Measurements from ENCODE around the gene SLC25A44. TPM values are rescaled to one million over a fixed set of nuclear protein-coding genes. Genes with fewer than 3 reads are reported as not detected.

Gene SLC25A44
- total RNA-seq, 1 experiment from 2014 or later = 30.9 TPM

DNA sequence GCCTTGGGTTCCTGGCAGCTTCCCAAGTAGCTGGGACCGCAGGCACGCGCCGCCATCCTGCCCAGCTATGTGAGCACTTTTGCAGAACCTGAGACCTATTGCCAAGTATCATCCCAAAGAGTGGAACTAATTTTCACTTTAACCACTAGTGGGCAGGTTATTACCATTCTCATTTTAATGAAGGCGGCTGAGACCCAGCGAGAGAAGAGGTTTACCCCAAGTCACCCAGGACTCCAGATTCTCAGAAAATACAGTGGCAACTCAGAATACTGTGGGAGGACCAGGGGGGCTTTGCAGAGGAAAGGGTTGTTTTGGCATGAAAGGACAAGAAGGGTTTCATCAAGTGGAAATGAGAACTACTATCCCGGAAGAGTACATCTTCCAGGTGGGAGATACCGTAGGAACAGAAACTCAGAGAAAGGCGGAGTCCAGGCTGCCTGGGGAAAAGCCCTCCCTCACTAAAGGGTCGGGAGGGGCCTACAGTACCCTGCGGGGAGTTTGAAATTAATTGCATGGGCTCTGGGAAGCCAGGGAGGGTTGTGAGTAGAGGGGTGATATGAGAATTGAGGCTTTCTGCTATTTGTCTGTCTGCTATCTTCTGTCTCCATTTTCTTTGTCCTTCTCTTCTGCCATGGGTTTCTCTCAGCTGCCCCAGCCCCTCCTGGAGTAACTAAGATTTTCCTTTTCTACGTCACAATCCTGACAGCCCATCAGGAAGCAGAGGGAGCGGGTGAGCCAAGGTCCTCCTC, 47.7 kb upstream of the SLC25A44 start:
- intact Hi-C loops (cut with micrococcal nuclease; ENCODE audit: unreplicated experiment) = loop anchor here (1.0 to 10.0 kb wide), 2 partner anchors 79 to 169 kb away; no protein-coding TSS in a partner anchor
- peaks cover 10% of the 10 kb centered on the region for H3K4me1 ChIP-seq (ENCODE audit: insufficient read depth, low read length, poor library complexity, severe bottlenecking)
- peak overlapping the region; percentile 26 for H3K4me3 ChIP-seq (ENCODE audit: low read depth, low read length, poor library complexity, severe bottlenecking)
- DNase-seq (ENCODE audit: low spot score) = peak; percentile 93
- BruUV-seq (replicated peaks) = no TSS peak
- POLR2A ChIA-PET (ENCODE audit: low non-redundant PET) = no interaction called here
- no peak overlapping the region for H3K27ac ChIP-seq (ENCODE audit: low read depth, low read length, poor library complexity, severe bottlenecking)
- H3K36me3 ChIP-seq (ENCODE audit: insufficient read depth, low read length, poor library complexity, severe bottlenecking) = no peaks in the 10 kb centered on the region
- CTCF ChIA-PET = interaction anchor here (0.5 to 2.7 kb wide), 7 partner anchors 40 to 130 kb away, joined by 3 to 28 read pairs (median 5); partner anchors contain the start of gene PMF1
- TF ChIP-seq EZH2 (IDR thresholded peaks at IDR 0.05; ENCODE audit: borderline replicate concordance, low read depth, low read length, poor library complexity, severe bottlenecking) = no peak
- TF ChIP-seq, protein P1, sequence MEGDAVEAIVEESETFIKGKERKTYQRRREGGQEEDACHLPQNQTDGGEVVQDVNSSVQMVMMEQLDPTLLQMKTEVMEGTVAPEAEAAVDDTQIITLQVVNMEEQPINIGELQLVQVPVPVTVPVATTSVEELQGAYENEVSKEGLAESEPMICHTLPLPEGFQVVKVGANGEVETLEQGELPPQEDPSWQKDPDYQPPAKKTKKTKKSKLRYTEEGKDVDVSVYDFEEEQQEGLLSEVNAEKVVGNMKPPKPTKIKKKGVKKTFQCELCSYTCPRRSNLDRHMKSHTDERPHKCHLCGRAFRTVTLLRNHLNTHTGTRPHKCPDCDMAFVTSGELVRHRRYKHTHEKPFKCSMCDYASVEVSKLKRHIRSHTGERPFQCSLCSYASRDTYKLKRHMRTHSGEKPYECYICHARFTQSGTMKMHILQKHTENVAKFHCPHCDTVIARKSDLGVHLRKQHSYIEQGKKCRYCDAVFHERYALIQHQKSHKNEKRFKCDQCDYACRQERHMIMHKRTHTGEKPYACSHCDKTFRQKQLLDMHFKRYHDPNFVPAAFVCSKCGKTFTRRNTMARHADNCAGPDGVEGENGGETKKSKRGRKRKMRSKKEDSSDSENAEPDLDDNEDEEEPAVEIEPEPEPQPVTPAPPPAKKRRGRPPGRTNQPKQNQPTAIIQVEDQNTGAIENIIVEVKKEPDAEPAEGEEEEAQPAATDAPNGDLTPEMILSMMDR (conservative IDR thresholded peaks at IDR 0.05; ENCODE audit: low read depth, low read length) = peak; percentile 78
- no peaks in the 10 kb centered on the region for H3K27me3 ChIP-seq (replicated peaks; ENCODE audit: insufficient read depth, low read depth, low read length, poor library complexity)
- no peaks in the 10 kb centered on the region for H3K9me3 ChIP-seq (ENCODE audit: low read depth, low read length, poor library complexity, severe bottlenecking)

DNA sequence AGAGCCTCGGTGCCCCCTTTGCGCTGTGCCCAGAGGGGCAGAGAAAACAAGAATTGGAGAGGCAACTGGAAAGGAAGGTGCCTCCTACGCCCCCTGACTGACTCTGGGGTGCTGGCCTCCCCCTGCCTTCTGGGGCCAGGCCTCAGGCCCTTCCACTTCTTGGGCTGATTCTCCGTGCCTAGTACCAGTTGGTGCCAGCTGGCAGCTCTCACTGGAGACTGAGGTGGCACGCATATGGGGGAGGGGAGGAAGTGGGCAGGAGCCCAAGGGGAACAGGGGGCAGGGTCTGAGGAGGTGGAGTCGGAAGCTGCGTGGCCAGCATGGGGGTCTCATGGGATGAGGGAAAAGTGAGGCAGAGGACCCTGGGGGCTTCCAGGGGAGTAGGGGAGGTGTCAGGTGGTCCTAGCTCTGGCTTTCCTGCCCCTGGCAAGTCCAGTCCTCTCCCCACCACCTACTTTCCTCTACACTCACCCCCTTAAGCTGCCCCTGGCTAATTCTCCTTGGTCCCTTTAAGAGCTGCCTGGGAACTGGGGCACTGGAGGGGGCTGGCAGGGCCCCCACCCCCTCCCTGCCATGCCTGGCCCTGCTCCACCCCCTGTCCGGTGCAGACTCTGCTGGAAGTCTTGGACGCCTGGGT, 47.0 kb upstream of the SLC25A44 start:
- no peak overlapping the region for H3K27ac ChIP-seq (ENCODE audit: low read depth, low read length, poor library complexity, severe bottlenecking)

DNA sequence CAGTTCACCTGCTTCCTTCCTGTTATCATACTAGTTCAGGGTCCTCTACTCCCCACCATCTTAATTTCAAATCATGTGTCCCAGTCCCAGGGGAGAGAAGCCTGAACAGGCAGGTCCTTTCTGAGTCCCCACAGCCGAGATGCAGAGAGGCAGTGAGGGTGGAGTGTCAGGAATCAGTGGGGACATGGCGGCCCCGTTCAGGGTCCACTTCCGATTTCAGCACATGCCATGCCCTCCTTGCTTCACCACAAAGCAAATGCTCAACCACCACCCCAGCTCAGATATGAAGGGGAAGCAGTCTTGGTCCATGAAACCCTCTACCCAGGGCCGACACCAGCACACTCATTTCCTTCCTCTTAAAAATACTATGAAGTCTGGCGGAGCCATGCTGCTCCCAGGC, 45.7 kb upstream of the SLC25A44 start:
- Histone ChIP-seq H3K27ac (ENCODE audit: low read depth, low read length, poor library complexity, severe bottlenecking) (no peak overlapping the region), H3K4me3 (ENCODE audit: low read depth, low read length, poor library complexity, severe bottlenecking) (no peak overlapping the region), H3K27me3 (replicated peaks; ENCODE audit: insufficient read depth, low read depth, low read length, poor library complexity) (no peaks in the 10 kb centered on the region), H3K36me3 (ENCODE audit: insufficient read depth, low read length, poor library complexity, severe bottlenecking) (no peaks in the 10 kb centered on the region), H3K4me1 (ENCODE audit: insufficient read depth, low read length, poor library complexity, severe bottlenecking) (peaks cover 10% of the 10 kb centered on the region), H3K9me3 (ENCODE audit: low read depth, low read length, poor library complexity, severe bottlenecking) (no peaks in the 10 kb centered on the region)
- TF ChIP-seq, protein P1 (conservative IDR thresholded peaks at IDR 0.05; ENCODE audit: low read depth, low read length) = no peak
- no peak for TF ChIP-seq EZH2 (IDR thresholded peaks at IDR 0.05; ENCODE audit: borderline replicate concordance, low read depth, low read length, poor library complexity, severe bottlenecking)
- ChIA-PET POLR2A (ENCODE audit: low non-redundant PET) (no interaction called here), CTCF (interaction anchor here (1.2 to 2.7 kb wide), 2 partner anchors 77 kb away, joined by 5 to 28 read pairs; no protein-coding TSS in a partner anchor)
- DNase-seq (ENCODE audit: low spot score) = no peak
- intact Hi-C loops (cut with micrococcal nuclease; ENCODE audit: unreplicated experiment) = loop anchor here (10.0 kb wide), 1 partner anchor 167 kb away; no protein-coding TSS in a partner anchor
- no TSS peak for BruUV-seq (replicated peaks)

More for the DNA sequence above, 47.0 kb upstream of the SLC25A44 start:
- ChIA-PET CTCF (interaction anchor here (2.7 kb wide), 1 partner anchor 78 kb away, joined by 28 read pairs; no protein-coding TSS in a partner anchor), POLR2A (ENCODE audit: low non-redundant PET) (no interaction called here)
- Histone ChIP-seq H3K27me3 (replicated peaks; ENCODE audit: insufficient read depth, low read depth, low read length, poor library complexity) (no peaks in the 10 kb centered on the region), H3K36me3 (ENCODE audit: insufficient read depth, low read length, poor library complexity, severe bottlenecking) (no peaks in the 10 kb centered on the region), H3K4me3 (ENCODE audit: low read depth, low read length, poor library complexity, severe bottlenecking) (peak overlapping the region; percentile 26), H3K4me1 (ENCODE audit: insufficient read depth, low read length, poor library complexity, severe bottlenecking) (peaks cover 10% of the 10 kb centered on the region), H3K9me3 (ENCODE audit: low read depth, low read length, poor library complexity, severe bottlenecking) (no peaks in the 10 kb centered on the region)
- TF ChIP-seq EZH2 (IDR thresholded peaks at IDR 0.05; ENCODE audit: borderline replicate concordance, low read depth, low read length, poor library complexity, severe bottlenecking) = no peak
- TF ChIP-seq, protein P1 (conservative IDR thresholded peaks at IDR 0.05; ENCODE audit: low read depth, low read length) = no peak
- intact Hi-C loops (cut with micrococcal nuclease; ENCODE audit: unreplicated experiment) = loop anchor here (1.0 to 10.0 kb wide), 2 partner anchors 78 to 168 kb away; no protein-coding TSS in a partner anchor
- no TSS peak for BruUV-seq (replicated peaks)
- DNase-seq (ENCODE audit: low spot score) = no peak
